Stimulated activated naive CD8-positive, alpha-beta T cell treated with anti-CD3 and anti-CD28 coated beads, Interleukin-15, amount 100 ng/mL, for 72 hours (primary cell): ENCODE results near the gene IL17RB.

Source experiments
- ATAC-seq: fragments of 150-1000 bp; cut with Tn5 transposase; 2 replicates; pipeline ENCODE4 v1.10.0; 2021; ENCODE audit warnings: mild to moderate bottlenecking, moderate library complexity
- DNase-seq, 2 donors: peaks; one replicate each; pipeline ENCODE4 v3.0.0; 2021 to 2022
- H3K27ac Mint-ChIP-seq, 2 donors: one replicate each; pipeline ENCODE4 v1.8.0; 2022; ENCODE audit warnings: mild to moderate bottlenecking in 2 of 2, mixed read lengths in 2 of 2, moderate library complexity in 2 of 2
- H3K27me3 Mint-ChIP-seq: one replicate; pipeline ENCODE4 v1.8.0; 2022; ENCODE audit warnings: mixed read lengths
- H3K4me1 Mint-ChIP-seq: one replicate; pipeline ENCODE4 v1.8.0; 2022; ENCODE audit warnings: mild to moderate bottlenecking, mixed read lengths
- H3K4me3 Mint-ChIP-seq, 2 donors: one replicate each; pipeline ENCODE4 v1.8.0; 2022; ENCODE audit warnings: mild to moderate bottlenecking in 2 of 2, mixed read lengths in 2 of 2, moderate library complexity in 1 of 2
- H3K9me3 Mint-ChIP-seq, 2 donors: one replicate each; pipeline ENCODE4 v1.8.0; 2022; ENCODE audit warnings: mixed read lengths in 2 of 2

IL17RB gene, protein sequence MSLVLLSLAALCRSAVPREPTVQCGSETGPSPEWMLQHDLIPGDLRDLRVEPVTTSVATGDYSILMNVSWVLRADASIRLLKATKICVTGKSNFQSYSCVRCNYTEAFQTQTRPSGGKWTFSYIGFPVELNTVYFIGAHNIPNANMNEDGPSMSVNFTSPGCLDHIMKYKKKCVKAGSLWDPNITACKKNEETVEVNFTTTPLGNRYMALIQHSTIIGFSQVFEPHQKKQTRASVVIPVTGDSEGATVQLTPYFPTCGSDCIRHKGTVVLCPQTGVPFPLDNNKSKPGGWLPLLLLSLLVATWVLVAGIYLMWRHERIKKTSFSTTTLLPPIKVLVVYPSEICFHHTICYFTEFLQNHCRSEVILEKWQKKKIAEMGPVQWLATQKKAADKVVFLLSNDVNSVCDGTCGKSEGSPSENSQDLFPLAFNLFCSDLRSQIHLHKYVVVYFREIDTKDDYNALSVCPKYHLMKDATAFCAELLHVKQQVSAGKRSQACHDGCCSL

DNA sequence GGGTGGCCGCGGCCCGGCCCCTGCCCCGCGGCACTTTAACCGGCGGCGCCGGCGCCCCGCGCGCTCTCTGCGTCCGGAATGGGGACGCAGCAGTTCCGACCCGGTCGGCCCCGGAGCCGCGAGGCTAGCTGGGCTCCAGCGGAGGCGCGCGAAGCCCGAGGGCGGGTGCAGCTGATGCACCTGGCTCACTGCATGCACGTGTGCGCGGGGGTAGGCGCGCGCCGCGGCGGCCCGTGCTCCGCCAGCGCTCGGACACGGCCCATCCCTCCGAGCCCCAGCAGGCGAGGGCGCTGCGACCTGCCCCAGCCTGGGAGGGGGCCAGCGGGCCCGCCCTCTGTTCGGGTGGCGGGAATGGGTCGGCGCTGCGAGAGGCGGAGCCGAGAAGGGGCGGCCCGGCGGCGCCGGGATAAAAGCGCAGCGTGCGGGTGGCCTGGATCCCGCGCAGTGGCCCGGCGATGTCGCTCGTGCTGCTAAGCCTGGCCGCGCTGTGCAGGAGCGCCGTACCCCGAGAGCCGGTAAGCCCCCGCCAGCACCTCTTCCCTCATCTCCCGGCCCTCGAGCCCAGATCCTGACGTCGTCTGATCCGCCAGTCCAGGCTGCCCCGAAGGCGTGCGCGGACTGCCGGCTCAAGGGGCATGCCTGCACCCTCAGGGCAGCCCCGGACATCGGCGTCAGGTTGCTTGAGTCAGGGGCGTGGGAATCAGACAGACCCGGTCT lies at the start of gene IL17RB, which contains the start of gene CHDH:
Gene IL17RB (plus strand): TSS at position 435 of the 717 bp plus-strand sequence. CDS start 21 bp downstream, at position 456.
Gene CHDH (minus strand): TSS at position 286 of the 717 bp plus-strand sequence. CDS start 22,411 bp downstream, outside the sequence.
- peaks cover 5% of the 10 kb centered on the region for H3K4me1 Mint-ChIP-seq
- DNase-seq = peak in 1 of 2 donors; percentile 9
- peaks cover 79% of the 10 kb centered on the region for H3K27me3 Mint-ChIP-seq
- peak within 1 kb of the TSS in 1 of 2 donors; percentile 43 for H3K27ac Mint-ChIP-seq
- H3K4me3 Mint-ChIP-seq = peak within 1 kb of the TSS; percentile 59 to 68
- no peaks in the 10 kb centered on the region for H3K9me3 Mint-ChIP-seq
- ATAC-seq = peak; percentile 76

DNA sequence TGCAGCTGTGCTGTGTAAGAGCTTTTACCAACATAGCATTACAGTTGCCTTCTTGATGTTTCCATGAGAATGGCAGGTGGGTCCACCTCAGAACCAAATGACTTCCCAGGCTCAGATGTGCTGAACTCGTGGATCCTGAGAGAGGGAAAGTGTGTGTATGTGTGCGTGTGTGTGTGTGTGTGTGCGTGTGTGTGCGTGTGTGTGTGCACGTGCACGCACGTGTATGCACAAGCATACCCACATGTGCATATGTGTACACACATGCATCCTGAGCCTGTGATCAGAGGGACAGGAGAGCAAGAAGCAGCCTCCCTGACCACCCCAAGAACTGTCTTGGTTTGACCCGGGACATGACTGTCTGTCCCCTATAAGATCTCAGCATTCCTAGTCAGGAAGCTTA lies 48.2 kb upstream of the IL17RB start:
- Mint-ChIP-seq H3K27ac (no peak overlapping the region), H3K4me3 (no peak overlapping the region), H3K4me1 (no peaks in the 10 kb centered on the region), H3K27me3 (peaks cover 15% of the 10 kb centered on the region), H3K9me3 (no peaks in the 10 kb centered on the region)
- ATAC-seq (no peak), DNase-seq (no peak)

DNA sequence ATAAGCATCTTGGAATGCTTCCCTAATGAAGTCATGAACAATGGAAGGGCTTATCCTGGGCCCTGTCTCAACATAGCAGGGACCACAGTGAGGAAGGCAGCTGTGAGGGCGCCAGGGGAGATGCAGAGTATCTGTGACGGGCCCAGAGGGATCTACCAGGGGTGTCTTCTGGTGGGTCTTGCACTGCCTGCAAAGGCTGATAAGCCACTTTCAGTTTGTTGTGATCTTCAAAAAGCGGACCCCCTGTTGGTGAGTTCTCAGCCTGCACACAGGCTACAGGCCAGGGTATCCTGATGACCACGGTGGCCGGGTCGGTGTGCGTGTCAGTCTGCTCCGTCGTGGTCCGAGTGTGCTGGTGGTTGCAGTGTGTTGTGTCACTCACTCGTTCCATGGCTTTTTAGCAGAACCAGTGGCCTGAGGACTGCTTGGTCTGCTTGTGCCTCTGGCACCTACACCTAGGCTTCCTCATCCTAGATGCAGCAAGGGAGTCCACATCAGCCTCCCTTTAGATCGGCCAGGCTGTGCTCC lies 47.0 kb upstream of the IL17RB start:
- no peak for DNase-seq
- Mint-ChIP-seq H3K9me3 (no peaks in the 10 kb centered on the region), H3K27ac (no peak overlapping the region), H3K27me3 (peaks cover 15% of the 10 kb centered on the region), H3K4me1 (no peaks in the 10 kb centered on the region), H3K4me3 (no peak overlapping the region)
- peak; percentile 12 for ATAC-seq

DNA sequence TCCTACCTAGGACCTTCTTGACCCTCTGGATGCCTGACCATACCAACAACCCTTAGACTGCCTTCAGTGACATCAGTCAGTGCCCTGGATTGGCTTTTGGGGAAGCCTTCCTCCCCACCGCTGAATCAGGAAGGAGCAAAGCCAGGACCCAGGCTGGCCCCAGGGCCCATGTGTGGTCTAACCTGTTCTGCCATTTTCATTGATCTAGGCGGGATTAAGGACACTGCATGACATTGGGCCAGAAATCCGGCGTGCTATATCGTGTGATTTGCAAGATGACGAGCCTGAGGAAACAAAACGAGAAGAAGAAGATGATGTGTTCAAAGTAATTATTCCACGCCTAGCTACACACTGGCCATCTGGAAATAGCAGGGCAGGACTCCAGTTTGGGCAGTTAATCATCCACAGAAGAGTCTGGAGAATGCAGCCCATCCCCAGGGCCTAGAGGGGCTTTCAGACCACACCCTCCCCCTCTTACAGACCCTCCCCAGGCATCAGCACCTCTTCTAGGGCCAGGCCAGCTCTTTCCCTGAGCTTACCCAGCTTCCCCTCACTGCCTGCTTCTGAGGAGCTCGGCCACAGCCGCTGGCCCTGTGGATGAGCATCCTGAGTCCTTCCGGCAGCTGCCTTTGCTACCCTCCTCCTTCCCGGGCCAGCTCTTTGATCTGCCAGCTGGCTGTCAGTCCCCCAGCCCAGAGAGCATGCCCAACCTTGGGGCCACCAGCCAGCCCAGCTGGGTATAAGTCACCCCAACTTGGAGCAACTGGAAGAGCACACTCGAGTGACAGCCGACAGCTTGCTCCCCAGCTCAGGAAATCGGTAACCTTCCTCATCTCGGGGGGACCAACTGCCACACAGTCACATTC lies 46.1 kb upstream of the IL17RB start:
- H3K4me3 Mint-ChIP-seq = no peak overlapping the region
- no peaks in the 10 kb centered on the region for H3K9me3 Mint-ChIP-seq
- peak overlapping the region in 1 of 2 donors; percentile 24 for H3K27ac Mint-ChIP-seq
- ATAC-seq (no peak), DNase-seq (no peak)
- H3K27me3 Mint-ChIP-seq = peaks cover 9% of the 10 kb centered on the region
- no peaks in the 10 kb centered on the region for H3K4me1 Mint-ChIP-seq

DNA sequence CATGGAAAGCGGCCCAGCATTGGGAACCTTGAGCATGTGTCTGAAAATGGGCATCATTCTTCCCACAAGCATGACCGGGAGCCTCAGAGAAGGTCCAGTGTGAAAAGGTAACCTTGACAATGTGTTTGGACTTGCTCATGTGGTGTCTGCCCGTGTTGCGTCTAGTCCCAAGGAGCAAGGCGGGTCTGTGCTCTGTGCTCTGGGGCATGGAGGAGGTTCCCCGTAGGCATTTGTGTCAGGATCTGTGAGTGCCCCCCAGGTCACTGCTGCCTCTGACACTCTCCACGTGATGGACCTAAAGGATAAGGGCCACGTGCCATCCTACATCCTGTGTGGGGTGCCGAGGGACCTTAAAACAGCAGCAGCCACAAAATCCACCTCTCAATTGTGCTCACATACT lies 45.0 kb upstream of the IL17RB start:
- Mint-ChIP-seq H3K27me3 (peaks cover 2% of the 10 kb centered on the region), H3K4me1 (no peaks in the 10 kb centered on the region), H3K4me3 (no peak overlapping the region), H3K27ac (no peak overlapping the region), H3K9me3 (no peaks in the 10 kb centered on the region)
- DNase-seq (no peak), ATAC-seq (no peak)

DNA sequence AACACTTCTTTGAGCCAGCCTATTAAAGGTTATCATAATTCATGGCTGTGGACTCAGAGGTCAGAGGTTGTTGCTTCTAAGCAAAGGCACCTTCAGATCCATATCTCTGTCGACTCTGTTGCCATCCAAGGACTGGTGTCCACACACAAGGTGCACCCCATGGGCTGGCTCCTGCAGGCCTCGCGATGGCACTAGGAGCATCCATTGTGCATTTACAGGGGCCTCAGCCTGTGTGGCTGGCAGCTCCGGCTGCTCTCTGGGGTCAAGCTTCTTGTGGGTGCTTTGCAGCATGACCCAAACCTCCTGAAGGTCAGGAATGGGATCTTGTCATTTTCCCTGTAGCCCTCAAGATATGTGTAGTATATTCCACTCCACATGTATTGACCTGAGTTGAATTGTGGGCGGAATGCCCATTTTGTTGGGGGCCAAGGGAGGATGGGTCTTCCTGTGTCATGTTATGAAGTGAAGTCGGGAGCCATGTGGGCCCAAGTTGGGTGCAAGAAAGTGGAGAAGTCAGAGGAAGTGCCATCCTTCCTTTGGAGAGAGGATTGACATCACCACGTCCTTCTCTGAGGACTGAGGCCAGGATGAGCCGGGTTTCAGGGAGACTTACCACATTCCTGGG lies 44.0 kb upstream of the IL17RB start:
- H3K27ac Mint-ChIP-seq = no peak overlapping the region
- no peak overlapping the region for H3K4me3 Mint-ChIP-seq
- H3K4me1 Mint-ChIP-seq = no peaks in the 10 kb centered on the region
- DNase-seq (no peak), ATAC-seq (no peak)
- no peaks in the 10 kb centered on the region for H3K9me3 Mint-ChIP-seq
- peaks cover 12% of the 10 kb centered on the region for H3K27me3 Mint-ChIP-seq

DNA sequence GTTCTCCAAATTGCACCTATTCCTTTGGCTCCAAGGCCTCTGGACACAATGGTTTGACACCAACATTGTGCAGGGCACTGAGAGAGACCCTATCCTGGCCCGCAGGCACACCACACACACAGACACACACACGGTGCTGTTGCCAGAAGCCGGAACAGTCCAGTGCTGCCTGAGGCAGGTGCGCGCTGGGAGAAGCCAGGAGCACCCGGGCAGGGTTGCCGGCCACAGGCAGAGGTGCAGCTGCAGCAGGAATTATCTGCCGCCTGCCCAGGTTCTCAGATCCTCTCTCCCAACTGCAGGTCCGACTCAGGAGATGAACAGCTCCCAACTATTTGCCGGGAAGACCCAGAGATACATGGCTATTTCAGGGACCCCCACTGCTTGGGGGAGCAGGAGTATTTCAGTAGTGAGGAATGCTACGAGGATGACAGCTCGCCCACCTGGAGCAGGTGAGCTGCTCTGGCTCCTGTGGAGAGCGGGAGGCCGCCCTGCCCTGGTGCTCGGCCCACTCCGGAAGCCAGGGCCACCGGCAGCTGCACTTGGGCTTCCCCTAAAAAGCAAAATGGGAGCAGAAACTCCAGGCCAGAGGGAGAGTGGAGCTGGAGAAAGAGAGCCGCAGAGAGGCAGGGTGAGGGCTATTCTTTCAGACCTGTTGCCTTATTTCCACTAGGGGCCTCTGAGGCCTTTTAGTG lies 43.1 kb upstream of the IL17RB start:
- no peaks in the 10 kb centered on the region for H3K4me1 Mint-ChIP-seq
- H3K9me3 Mint-ChIP-seq = no peaks in the 10 kb centered on the region
- no peak overlapping the region for H3K4me3 Mint-ChIP-seq
- DNase-seq (no peak), ATAC-seq (no peak)
- H3K27ac Mint-ChIP-seq = peak overlapping the region in 1 of 2 donors; percentile 85
- H3K27me3 Mint-ChIP-seq = peaks cover 12% of the 10 kb centered on the region

DNA sequence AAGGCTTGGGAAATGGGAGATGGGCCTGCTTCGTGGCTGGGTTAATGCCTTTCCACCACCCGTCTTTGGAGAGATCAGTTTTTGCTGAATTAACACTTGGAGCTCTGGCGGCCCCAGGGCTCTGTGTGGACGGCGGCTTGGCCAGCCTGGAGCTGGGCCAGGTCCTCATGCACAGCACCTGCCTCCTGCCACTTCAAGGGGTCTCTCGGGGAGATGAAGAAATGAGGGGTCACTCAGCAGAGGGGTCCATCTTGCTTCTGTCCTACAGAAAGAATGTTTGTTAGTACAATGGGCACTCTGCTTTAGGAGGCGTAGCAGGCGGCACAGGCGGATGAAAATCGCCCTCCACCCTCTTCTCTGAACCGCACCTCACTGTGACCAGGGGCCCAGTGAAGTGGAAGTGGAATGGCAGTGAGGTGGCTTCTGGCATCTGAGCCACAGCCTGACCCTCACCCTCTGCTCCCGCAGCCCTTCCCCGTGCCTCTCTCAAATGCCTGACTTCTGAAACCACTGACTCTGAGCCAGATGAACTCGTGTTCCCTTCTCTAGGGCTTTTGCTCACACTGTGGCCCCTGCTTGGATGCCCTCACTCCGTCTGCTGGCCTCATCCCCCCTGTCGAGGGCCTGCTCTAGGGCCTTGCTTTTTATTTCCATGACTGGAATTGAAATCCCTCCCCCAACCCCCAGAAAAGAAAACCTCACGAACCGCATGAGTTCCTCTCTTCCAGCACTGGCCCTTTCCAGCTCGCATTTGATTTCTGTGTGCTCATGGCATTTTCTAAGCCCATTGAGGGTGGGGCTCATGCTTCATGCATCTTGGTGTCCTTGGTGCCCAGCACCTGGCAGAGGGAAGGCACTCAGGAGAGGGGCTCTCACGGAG lies 42.3 kb upstream of the IL17RB start:
- Mint-ChIP-seq H3K4me1 (no peaks in the 10 kb centered on the region), H3K9me3 (no peaks in the 10 kb centered on the region), H3K27ac (peak overlapping the region in 1 of 2 donors; percentile 32), H3K4me3 (no peak overlapping the region), H3K27me3 (peaks cover 12% of the 10 kb centered on the region)
- no peak for DNase-seq
- ATAC-seq = no peak

DNA sequence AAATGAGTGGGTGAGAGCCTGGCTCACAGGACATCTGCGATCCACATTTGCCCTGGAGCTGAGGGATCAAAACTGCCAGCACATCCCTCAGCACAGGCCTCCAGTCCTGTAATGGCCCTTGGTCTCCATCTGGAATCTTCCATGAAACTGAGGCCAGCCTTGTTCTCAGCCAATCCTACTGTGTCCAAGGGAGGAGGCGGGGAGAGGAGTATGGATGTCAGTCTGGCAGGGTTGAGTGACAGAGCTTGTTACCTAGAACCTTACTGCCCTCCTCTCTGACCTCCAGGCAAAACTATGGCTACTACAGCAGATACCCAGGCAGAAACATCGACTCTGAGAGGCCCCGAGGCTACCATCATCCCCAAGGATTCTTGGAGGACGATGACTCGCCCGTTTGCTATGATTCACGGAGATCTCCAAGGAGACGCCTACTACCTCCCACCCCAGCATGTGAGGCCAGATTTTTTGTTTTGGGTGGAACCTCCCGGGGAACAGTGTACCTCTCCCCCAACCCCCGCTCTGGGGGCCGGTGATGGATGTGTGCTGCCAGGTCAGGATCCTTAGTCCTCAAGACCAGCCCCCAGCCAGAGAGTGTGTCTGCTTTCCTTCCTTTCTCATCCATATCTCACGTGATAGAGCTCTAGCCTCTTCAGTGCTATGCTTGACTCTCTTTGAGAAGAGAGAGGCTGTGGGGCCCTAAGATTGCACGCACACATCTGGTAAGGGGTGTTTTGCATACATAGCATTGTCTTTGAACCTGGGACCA lies 41.5 kb upstream of the IL17RB start:
- peak overlapping the region in 1 of 2 donors; percentile 32 for H3K27ac Mint-ChIP-seq
- DNase-seq (no peak), ATAC-seq (no peak)
- H3K27me3 Mint-ChIP-seq = peaks cover 12% of the 10 kb centered on the region
- no peaks in the 10 kb centered on the region for H3K4me1 Mint-ChIP-seq
- H3K9me3 Mint-ChIP-seq = no peaks in the 10 kb centered on the region
- H3K4me3 Mint-ChIP-seq = no peak overlapping the region

DNA sequence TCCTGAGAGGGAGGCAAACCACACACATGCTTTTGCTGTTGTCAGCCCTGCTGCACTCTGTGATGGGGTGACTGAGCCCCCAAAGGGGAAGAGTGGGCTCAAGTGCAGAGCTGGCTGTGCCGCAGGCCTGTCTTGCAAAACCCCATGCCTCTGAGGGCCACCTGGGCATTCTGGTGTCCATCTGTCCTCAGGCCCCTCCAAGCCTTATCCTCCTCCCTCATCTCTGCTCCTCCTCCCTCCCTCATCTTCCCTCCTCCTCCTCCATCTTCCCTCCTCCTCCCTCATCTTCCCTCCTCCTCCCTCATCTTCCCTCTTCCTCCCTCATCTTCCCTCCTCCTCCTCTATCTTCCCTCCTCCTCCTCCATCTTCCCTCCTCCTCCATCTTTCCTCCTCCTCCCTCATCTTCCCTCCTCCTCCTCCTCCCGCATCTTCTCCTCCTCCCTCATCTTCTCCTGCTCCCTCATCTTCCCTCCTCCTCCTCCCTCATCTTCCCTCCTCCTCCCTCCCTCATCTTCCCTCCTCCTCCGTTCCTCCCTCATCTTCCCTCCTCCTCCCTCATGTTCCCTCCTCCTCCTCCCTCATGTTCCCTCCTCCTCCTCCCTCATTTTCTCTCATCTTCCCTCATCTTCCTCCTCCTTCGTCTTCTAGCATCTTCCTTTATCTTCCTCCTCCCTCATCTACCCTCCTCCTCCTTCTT lies 40.8 kb upstream of the IL17RB start:
- Mint-ChIP-seq H3K4me1 (no peaks in the 10 kb centered on the region), H3K27me3 (peaks cover 12% of the 10 kb centered on the region), H3K27ac (no peak overlapping the region), H3K4me3 (no peak overlapping the region), H3K9me3 (no peaks in the 10 kb centered on the region)
- ATAC-seq = no peak
- DNase-seq = no peak

DNA sequence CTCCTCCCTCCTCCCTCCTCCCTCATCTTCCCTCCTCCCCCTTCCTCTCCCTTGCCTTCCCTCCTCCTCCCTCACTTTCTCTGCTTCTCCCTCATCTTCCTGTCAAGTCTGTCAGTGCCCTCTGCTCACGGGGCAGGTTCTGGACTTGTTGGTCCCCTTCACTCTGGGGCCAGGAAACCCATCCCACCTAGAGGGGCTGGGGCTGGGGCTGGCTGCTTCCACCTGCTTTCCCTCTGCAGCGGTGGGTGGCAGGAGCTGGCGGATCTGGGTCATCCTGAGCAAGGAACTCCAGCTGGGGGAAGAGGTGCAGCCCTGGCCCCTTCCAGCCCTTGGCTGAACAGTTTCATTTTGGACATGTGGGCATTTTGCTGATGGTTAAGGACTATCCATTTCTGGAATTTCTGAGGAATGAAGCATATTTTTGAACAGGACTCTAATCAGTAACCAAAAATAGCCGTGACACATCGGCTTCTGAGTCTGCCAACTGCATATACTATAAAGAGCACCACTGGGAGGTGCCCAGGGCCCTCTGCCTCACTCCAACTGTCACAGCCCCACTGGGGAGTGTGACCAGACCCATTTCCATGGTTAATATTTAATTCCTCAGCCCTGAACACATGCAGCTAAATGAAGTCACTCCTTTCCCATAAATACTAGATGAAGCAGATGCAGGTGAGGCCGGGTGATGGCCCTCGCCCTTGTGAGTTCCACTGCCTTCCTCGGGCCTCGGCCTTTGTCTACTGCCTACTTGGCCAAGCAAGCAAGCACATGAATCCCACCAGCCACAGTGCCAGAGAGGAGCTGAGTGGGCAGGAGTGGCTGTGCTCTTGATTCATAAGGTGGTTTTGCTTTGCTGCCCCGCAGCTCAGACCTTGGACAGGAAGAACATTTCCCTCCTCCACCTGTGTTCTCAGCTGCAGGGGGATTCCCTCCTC lies 39.9 kb upstream of the IL17RB start:
- Mint-ChIP-seq H3K27me3 (peaks cover 12% of the 10 kb centered on the region), H3K27ac (no peak overlapping the region), H3K9me3 (no peaks in the 10 kb centered on the region), H3K4me1 (no peaks in the 10 kb centered on the region), H3K4me3 (no peak overlapping the region)
- DNase-seq (no peak), ATAC-seq (no peak)
